ENCODE measurements around the gene RAB17. TPM values are rescaled to one million over a fixed set of nuclear protein-coding genes. Genes with fewer than 3 reads are reported as not detected.

The RAB17 gene
- total and polyA plus RNA-seq, 2 of the 8 experiments (the other 6 are each of a cell fraction or from before 2014, with no cell fraction given), result 42.6 to 83.4 TPM

DNA sequence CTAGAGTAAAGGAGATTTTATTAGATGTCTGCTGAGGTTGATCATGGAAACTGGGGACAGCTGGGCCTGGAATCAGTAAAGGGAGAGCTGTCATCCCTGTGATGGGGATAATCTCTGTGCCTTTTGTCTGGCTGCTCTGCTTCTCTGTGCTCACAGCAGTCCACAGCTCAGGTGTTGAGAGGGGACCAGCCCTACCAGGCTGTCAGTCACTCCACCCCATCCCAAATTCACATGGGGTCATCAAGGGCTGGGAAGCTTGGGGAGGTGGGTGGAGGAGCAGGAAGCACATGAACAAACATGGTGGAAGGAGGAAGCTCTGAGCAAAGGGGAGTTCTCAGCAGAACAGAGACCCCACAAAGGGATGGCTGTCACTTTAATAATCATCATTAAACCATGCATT is 23.1 kb upstream of the RAB17 start (continued):
- TF ChIP-seq KDM5A (IDR thresholded peaks at IDR 0.05; ENCODE audit: low read length) (no peak), POLR2A (IDR thresholded peaks at IDR 0.05; ENCODE audit: control extremely low read depth in 1 of 2, low read depth in 2 of 2, low read length in 2 of 2) (no peak; a peak in 1 of 3 replicates), TAF7 (optimal IDR thresholded peaks at IDR 0.05; ENCODE audit: borderline replicate concordance, low read depth, low read length) (no peak), TAF1 (IDR thresholded peaks at IDR 0.05; ENCODE audit: low read depth, low read length) (no peak), RNF2 (IDR thresholded peaks at IDR 0.05; ENCODE audit: borderline replicate concordance, low read depth, low read length, missing control alignments, poor library complexity, severe bottlenecking) (no peak), CHD1 (IDR thresholded peaks at IDR 0.05; ENCODE audit: low read depth, low read length) (no peak), EP300 (IDR thresholded peaks at IDR 0.05; ENCODE audit: borderline replicate concordance in 1 of 2, low read depth in 2 of 2, low read length in 2 of 2) (no peak), HDAC6 (IDR thresholded peaks at IDR 0.05; ENCODE audit: low read depth, low read length) (no peak)

Measured in H1 (cell line).